ENCODE data around the gene CRB3. TPM values are rescaled to one million over a fixed set of nuclear protein-coding genes. Genes with fewer than 3 reads are reported as not detected.

The CRB3 gene
- total RNA-seq: 10 to 100 TPM; 23.5 to 34.3 TPM
- 10 to 100 TPM; 19.2 to 38.7 TPM for polyA plus RNA-seq

GRCh38 chr19:6464070-6464873 is at the start of gene CRB3:
TSS of gene CRB3 (plus strand) at chr19:6464271. CDS start at chr19:6464702, 431 bp downstream.
- peak; percentile 72 for DNase-seq (ENCODE audit: low spot score)
- Histone ChIP-seq H3K27ac (ENCODE audit: low read depth in 1 of 2, low read length in 2 of 2) (peak within 1 kb of the TSS; percentile 83 to 88), H3K4me1 (ENCODE audit: control insufficient read depth in 4 of 4, insufficient read depth in 4 of 4, low read length in 3 of 4) (peaks cover 3 to 19% (median 13%) of the 10 kb centered on the region in 4 donors), H3K4me3 (ENCODE audit: low read depth in 1 of 3, low read length in 3 of 3) (peak within 1 kb of the TSS; percentile 68 to 83 (median 75)), H3K9me3 (ENCODE audit: control insufficient read depth in 4 of 4, low read length in 3 of 4) (no peaks in the 10 kb centered on the region), H3K9ac (ENCODE audit: low read depth in 1 of 2, low read length in 2 of 2) (peak within 1 kb of the TSS; percentile 17 to 34), H3K36me3 (ENCODE audit: control insufficient read depth in 4 of 4, insufficient read depth in 3 of 4, low read depth in 1 of 4, low read length in 3 of 4) (peaks cover 3 to 9% (median 5%) of the 10 kb centered on the region in 4 donors), H3K27me3 (ENCODE audit: control insufficient read depth in 4 of 4, insufficient read depth in 4 of 4, low read length in 3 of 4) (no peaks in the 10 kb centered on the region)
- TF ChIP-seq RXRA (IDR thresholded peaks at IDR 0.05) (peak in 1 of 2 donors; percentile 37), SP1 (IDR thresholded peaks at IDR 0.05) (peak; percentile 39), GABPA (IDR thresholded peaks at IDR 0.05 in 1 of 2, conservative IDR thresholded peaks at IDR 0.05 in 1 of 2) (peak in 1 of 2 donors; percentile 77), MAX (IDR thresholded peaks at IDR 0.05) (no peak), HNF4A (conservative IDR thresholded peaks at IDR 0.05) (peak; percentile 36 to 61), YY1 (IDR thresholded peaks at IDR 0.05) (peak; percentile 48), ZBTB33 (IDR thresholded peaks at IDR 0.05) (no peak), REST (IDR thresholded peaks at IDR 0.05) (peak; percentile 25), FOXA2 (IDR thresholded peaks at IDR 0.05) (no peak)
- WGBS: 5% methylated on average over 65 of the region's 65 CpGs

GRCh38 chr19:6414793-6415590 is 49.1 kb upstream of the CRB3 start:
- H3K27me3 ChIP-seq (ENCODE audit: control insufficient read depth in 4 of 4, insufficient read depth in 4 of 4, low read length in 3 of 4): no peaks in the 10 kb centered on the region
- 96% methylated on average over 47 of the region's 47 CpGs for WGBS
- no peak for DNase-seq (ENCODE audit: low spot score)
- H3K9ac ChIP-seq (ENCODE audit: low read depth in 1 of 2, low read length in 2 of 2): no peak overlapping the region
- H3K9me3 ChIP-seq (ENCODE audit: control insufficient read depth in 4 of 4, low read length in 3 of 4): no peaks in the 10 kb centered on the region
- no peak overlapping the region for H3K27ac ChIP-seq (ENCODE audit: low read depth in 1 of 2, low read length in 2 of 2)
- H3K36me3 ChIP-seq (ENCODE audit: control insufficient read depth in 4 of 4, insufficient read depth in 3 of 4, low read depth in 1 of 4, low read length in 3 of 4): peaks cover 19 to 58% (median 41%) of the 10 kb centered on the region in 4 donors
- H3K4me1 ChIP-seq (ENCODE audit: control insufficient read depth in 4 of 4, insufficient read depth in 4 of 4, low read length in 3 of 4): no peaks in the 10 kb centered on the region
- H3K4me3 ChIP-seq (ENCODE audit: low read depth in 1 of 3, low read length in 3 of 3): no peak overlapping the region
- no peak for TF ChIP-seq TAF1 (conservative IDR thresholded peaks at IDR 0.05)
- no peak for TF ChIP-seq ZBTB33 (IDR thresholded peaks at IDR 0.05)
- TF ChIP-seq NR2F2 (IDR thresholded peaks at IDR 0.05): no peak
- no peak for TF ChIP-seq FOXA2 (IDR thresholded peaks at IDR 0.05)
- TF ChIP-seq RXRA (IDR thresholded peaks at IDR 0.05): no peak
- TF ChIP-seq MAX (IDR thresholded peaks at IDR 0.05): no peak
- TF ChIP-seq ATF3 (IDR thresholded peaks at IDR 0.05): no peak
- TF ChIP-seq GABPA (IDR thresholded peaks at IDR 0.05 in 1 of 2, conservative IDR thresholded peaks at IDR 0.05 in 1 of 2): no peak
- no peak for TF ChIP-seq YY1 (IDR thresholded peaks at IDR 0.05)
- no peak for TF ChIP-seq CTCF (IDR thresholded peaks at IDR 0.05; ENCODE audit: low read depth, low read length, missing input control)
- TF ChIP-seq JUND (IDR thresholded peaks at IDR 0.05): no peak
- TF ChIP-seq RAD21 (IDR thresholded peaks at IDR 0.05): no peak

Data from liver (tissue), 9 donors.